ENCODE data around the gene CDK13. TPM values are rescaled to one million over a fixed set of nuclear protein-coding genes. Genes with fewer than 3 reads are reported as not detected.
"Not testable (repeated sequence)": the region's sequence is repeated elsewhere in the genome, so short reads cannot be mapped to it uniquely, and the experiment has no call there.

The CDK13 gene
- total RNA-seq, 2 donors from 2014 or later: 56.7 to 91.6 TPM

DNA sequence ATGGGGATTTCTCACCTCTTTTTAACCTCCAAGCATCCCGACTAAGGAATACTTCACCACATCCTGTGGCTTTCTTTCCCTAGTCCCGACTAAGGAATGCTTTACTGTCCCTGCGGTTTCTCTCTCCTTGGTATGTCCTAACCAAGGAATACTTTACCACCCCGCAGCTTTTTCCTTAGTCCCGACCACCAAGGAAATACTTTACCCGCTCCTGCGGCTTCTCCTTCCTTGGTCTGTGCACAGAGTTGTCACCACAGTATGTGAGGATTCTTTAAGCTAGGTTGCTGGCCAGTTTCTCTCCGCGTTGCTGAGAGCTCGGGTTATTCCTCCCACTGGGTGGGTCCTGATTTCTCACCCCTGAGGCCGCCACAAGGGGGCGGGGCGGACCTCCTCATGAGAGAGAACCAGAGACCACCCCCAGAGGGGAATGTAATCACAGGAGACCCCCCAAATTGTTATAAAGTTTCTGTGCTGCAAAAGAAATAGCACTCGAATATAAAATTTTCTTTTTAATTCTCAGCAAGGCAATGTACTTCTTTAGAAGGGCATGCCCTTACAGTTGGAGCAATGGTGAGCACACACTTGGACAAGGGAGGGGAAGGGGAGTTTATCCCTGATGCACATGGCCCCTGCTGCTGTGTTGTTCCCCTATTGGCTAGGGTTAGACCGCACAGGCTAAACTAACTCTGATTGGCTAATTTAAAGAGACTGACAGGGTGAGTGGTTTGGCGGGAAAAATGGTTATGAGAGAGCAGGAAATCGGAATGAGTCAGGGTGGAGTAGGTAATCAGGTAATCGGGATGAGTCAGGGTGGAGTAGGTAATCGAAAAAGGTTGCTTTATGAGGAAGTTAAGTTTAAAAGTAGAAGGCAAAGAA, 197.6 kb downstream of the CDK13 start:
- no peaks in the 10 kb centered on the region for H3K4me1 ChIP-seq (replicated peaks)
- TF ChIP-seq CTCF (IDR thresholded peaks at IDR 0.05): no peak
- no peak for TF ChIP-seq POLR2AphosphoS5 (IDR thresholded peaks at IDR 0.05)
- no peak for TF ChIP-seq POLR2A (IDR thresholded peaks at IDR 0.05)
- intact Hi-C loops (cut with DNase I): no loop called here
- H3K9me3 ChIP-seq: no peaks in the 10 kb centered on the region
- no peaks in the 10 kb centered on the region for H3K36me3 ChIP-seq
- H3K27ac ChIP-seq: no peak overlapping the region
- H3K27me3 ChIP-seq (replicated peaks; ENCODE audit: insufficient read depth): no peaks in the 10 kb centered on the region
- DNase-seq (ENCODE audit: low spot score): no peak
- WGBS: 91% methylated on average over 19 of the region's 19 CpGs
- no peak overlapping the region for H3K4me3 ChIP-seq

GRCh38 chr7:40148247-40148580, 198.2 kb downstream of the CDK13 start:
- DNase-seq (ENCODE audit: low spot score); H3K27me3 ChIP-seq (replicated peaks; ENCODE audit: insufficient read depth); H3K9me3 ChIP-seq; H3K27ac ChIP-seq; intact Hi-C loops (cut with DNase I); H3K4me1 ChIP-seq (replicated peaks); H3K4me3 ChIP-seq; H3K36me3 ChIP-seq: not testable (repeated sequence)
- WGBS: 96% methylated on average over 7 of the region's 7 CpGs

DNA sequence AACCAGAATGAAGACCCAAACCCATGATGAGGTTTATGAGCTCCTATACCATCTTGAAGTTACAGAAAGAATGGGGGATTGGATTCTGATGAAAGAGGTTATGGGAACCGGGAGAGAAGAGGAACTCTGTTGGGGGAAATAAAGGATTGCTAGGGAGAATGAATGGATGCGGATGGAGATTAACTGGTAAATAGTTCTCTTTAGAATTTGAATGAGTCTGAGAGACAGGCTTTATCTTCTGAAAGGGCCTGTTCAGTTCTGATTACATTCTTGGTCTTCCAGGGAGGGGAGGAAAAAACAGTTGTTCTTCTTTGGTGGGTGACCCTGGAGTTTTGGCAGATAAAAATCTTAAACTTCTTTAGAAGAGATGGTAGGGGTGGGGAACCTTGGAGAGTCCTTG, 198.6 kb downstream of the CDK13 start:
- no peak for DNase-seq (ENCODE audit: low spot score)
- Histone ChIP-seq H3K9me3 (no peaks in the 10 kb centered on the region), H3K4me1 (replicated peaks) (no peaks in the 10 kb centered on the region), H3K27me3 (replicated peaks; ENCODE audit: insufficient read depth) (no peaks in the 10 kb centered on the region), H3K27ac (no peak overlapping the region), H3K36me3 (no peaks in the 10 kb centered on the region), H3K4me3 (no peak overlapping the region)
- intact Hi-C loops (cut with DNase I): no loop called here
- 93% methylated on average over 2 of the region's 2 CpGs for WGBS
- TF ChIP-seq POLR2A (IDR thresholded peaks at IDR 0.05) (no peak), CTCF (IDR thresholded peaks at IDR 0.05) (no peak), POLR2AphosphoS5 (IDR thresholded peaks at IDR 0.05) (no peak)

Small RNAs within 50 kb of the gene (small RNA-seq; reads per million reads assigned to genes)
- gene AC006023.1: 0 reads per million in 2 donors
- gene AC006023.2: 0 reads per million in 2 donors

Other genes starting within 250 kb of the CDK13 start
- gene MPLKIP, start 184.4 kb downstream of the CDK13 start, total RNA-seq: 10 to 100 TPM; 56.7 to 67.3 TPM
- 1 to 10 TPM; 2.2 to 3.2 TPM for gene SUGCT, start 184.7 kb downstream of the CDK13 start, total RNA-seq